ENCODE data around the gene YY2.
"Not testable (repeated sequence)": the region's sequence is repeated elsewhere in the genome, so short reads cannot be mapped to it uniquely, and the experiment has no call there.

The YY2 gene

GRCh38 chrX:21874182-21874581 lies 18.4 kb downstream of the YY2 start:
- not testable (repeated sequence) for DNase-seq (ENCODE audit: low spot score)

DNA sequence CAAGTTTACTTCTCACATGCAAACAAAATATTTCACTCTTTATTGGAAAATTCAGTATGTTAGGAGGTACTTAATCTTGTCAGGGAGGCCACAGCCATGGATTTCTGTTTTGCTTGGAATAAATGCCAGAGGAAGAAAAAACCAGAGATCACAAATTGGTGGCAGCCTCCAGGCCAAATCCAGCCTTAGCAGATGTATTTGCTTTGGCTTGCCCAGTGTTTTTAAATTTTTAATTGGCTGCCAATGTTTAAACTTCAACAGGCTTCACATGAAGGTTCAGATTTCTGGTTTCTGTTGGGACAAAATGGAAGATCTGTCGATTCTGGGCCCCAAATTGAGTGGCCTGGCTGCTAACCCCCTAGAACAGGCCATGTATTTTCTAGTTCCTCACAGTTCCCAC lies 19.2 kb downstream of the YY2 start:
- no peak for DNase-seq (ENCODE audit: low spot score)

DNA sequence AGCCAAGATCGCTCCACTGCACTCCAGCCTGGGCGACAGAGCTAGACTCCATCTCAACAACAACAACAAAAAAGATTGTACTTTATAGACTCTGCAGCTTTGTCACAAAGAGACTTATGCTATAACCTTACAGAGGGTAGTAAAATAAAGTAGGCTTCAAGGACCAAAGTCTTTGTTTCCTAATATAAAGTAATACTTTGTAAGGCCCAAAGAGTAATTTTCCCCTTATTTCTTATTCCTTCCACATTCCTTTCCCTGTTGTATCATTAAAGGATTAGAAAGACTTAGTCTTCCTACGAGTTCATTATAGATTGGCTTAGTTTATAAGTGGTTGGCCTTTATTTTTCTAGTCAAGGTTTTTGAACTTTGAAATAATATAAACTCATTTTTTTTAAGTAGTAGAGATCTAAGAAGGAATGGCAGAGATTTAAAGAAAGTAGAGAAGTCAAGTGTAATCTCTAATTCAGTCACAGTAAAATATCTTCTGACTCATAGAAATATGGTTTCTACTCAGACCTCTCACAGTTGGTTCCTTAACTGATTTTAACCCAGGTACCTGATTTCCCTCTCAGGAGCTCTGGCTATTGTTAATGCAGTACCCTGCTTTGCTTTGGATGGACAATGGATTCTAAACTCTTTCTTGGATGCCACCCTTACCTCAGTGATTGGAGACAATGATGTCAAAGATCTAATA lies 26.2 kb downstream of the YY2 start:
- no peak for DNase-seq (ENCODE audit: low spot score)

GRCh38 chrX:21883258-21883657 lies 27.5 kb downstream of the YY2 start:
- DNase-seq (ENCODE audit: low spot score), result no peak

DNA sequence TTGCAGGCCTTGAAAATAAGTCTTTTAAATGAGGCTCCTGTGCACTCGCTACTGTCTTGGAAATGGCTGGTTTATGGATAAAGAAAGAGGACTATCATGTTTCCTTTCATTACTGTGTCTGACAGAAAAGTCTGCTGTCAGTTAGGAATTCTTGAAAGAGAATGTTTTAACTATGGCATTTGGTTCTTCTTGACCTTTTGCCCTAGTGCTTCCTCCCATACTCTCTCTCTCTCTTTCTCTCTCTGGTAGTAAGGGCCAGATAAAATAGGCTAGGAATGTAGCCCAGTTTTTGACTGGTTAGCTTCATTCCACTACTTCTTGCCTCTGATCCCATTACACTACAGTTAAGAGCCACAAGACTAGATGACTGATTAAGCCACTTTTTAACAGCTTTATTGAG lies 29.8 kb downstream of the YY2 start:
- no peak for DNase-seq (ENCODE audit: low spot score)

- no peak for DNase-seq (ENCODE audit: low spot score)
Measured at GRCh38 chrX:21905313-21905712, 49.5 kb downstream of the YY2 start.

GRCh38 chrX:21905953-21906352 lies 50.2 kb downstream of the YY2 start:
- no peak for DNase-seq (ENCODE audit: low spot score)

DNA sequence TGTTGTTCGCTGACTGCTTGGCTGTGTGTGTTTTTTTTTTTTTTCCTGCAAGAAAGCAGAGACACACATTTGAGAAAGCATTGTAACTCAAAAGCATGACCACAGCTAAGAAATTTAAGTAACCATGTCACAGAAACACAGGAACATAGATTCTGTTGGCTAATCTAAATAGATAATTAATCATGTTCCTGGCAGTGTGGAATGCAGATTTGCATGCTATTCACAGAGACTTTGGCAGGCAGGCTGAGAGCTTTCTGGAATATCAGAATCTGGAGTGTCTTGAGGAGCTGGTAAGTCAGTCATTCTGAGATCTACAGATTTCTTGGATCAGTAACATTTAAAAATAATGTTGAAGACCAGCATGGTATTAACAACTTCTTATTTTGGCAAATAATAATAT lies 51.5 kb downstream of the YY2 start:
- no peak for DNase-seq (ENCODE audit: low spot score)

All from left forelimb (tissue), 1 donor.